HG02623 (cell line): ENCODE data around the gene ZNF672.
A peak's percentile ranks its signal among the peaks of the same experiment; 100 is the strongest.
"Not testable (repeated sequence)": the region's sequence is repeated elsewhere in the genome, so short reads cannot be mapped to it uniquely, and the experiment has no call there.

Experiments used
- ATAC-seq: cut with Tn5 transposase; IDR thresholded peaks from one replicate; pipeline ENCODE4 v1.9.1; 2021; ENCODE audit warnings: moderate library complexity; ENCODE audit not compliant: unreplicated experiment

The ZNF672 gene

DNA sequence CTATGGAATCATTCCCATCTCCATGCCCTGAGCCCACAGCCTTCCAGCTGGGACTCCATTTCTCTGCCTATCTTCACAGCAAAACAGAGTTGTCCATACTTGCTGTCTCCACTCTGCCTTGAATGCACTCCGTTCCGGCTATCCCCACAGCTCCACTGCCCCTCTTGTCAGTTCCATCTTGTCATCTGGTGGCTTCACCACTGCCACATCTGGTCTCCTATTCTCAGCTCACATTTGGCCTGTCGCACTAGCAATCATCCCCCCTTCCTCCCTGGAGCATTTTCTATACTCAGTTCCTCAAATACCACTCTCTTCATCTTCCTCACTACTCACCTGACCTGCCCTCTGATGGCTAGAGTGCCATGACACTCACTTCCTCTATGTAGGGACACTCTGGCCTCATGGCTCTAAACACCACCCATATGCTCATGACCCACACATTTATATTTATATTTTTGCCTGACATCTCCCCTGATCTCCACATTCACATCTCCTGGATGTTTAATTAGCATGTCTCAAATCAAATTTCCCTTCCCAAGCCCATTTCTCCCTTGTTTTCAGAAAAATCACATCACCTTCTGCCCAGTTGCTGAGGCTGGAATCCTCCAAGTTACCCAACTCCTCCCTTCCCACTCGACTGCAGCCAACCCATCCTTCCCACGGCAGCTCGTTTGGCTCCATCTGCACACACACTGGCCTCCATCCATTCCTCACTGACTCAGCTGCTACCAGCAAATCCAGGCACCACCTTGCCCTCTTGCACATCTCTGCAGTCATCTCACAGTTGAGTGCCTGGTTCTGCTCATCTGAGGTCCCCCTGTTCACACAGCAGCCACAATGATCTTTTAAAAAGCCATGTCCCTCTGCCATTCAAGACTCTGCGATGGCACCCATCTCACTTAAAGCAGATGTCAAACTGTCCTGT, 14.7 kb downstream of the ZNF672 start:
- no peak for ATAC-seq

DNA sequence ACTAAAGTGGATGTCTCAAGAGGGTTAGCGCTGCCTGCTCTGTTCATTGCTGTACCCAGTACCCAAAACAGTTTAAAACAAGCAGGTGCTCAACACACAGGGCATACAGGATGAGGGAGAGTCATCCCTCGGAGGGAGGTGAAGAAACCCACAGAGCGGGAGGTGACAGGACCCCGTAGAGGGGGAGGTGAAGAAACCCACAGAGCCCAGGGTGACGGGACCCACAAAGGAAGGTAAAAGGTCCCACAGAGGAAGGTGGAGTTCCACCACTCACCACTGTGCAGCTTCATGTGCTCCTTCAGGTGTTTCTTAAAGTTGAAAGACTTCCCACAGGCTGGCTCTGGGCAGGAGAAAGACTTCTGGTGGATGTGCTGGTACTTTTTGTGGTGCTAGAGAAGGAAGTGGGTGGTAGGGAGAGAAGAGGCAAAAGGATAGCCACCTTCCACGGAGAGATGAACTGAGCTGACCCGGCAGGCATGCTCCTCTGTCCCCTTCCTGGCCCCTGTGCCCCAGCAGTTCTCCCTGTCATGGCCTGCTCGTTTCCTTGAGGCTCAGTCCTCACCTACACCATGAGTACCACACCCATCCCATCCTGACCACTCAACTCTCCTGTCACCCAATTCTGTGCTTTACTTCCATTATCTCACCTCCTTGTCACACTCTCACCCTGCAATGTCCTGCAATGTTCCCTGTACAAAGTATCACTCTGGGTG, 15.8 kb downstream of the ZNF672 start:
- ATAC-seq = no peak

DNA sequence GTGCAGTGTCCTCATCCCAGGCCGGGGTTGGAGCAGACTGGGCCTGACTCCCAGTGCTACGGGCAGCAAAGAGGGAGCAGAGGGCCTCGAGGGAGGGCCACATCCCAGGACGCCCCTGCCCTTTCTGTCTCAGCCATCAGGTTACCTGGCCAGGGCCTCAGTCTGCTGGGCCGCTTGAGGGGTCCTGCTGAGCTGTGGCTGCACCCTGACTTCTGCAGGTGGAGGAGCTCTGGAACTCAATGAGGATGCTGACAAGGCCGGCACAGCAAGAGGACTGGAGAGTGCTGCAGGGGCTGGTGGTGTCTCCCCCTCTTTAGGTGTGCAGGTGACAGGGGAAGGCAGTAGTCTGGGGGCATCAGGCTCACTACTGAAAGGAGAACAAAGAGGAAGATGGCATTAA, 17.6 kb downstream of the ZNF672 start:
- no peak for ATAC-seq

DNA sequence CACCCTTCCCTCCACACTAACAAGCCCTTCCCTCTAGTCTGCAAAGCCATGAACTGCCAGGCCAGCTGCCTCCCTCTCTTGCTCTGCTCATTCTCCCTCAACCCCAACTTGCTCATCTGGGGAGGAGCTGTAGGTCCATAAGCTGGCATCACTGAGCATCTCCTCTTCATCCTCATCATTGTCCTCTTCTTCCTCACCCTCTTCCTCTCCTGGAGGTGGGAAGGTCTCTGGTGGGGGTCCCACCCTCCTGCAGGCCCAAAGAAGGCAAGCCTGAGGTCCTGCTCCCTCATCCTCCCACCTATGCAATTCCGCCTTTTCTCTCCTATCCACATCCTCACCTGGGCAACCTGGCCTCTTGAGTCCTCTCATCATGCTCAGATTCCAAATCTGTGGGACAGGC, 18.2 kb downstream of the ZNF672 start:
- ATAC-seq = no peak

DNA sequence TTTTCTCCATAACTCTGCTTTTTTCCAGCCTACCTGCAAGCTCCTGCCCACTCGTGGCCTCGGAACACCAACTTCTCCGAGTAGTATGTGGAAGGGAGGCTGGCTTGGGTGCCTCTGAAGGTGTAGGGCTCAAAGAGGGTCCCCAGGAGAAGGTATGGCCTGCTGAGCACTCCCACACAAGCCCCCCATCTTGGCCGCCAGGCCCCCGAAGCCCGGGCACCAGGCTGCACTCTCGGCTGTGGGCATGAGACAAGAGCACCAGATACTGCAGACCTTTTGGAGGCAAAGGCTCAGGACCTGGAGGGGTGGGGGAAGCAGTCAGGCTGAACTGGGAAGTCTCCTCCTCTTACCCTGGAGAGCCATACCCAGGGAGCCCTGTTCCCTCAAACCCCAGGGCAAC, 19.2 kb downstream of the ZNF672 start:
- no peak for ATAC-seq

DNA sequence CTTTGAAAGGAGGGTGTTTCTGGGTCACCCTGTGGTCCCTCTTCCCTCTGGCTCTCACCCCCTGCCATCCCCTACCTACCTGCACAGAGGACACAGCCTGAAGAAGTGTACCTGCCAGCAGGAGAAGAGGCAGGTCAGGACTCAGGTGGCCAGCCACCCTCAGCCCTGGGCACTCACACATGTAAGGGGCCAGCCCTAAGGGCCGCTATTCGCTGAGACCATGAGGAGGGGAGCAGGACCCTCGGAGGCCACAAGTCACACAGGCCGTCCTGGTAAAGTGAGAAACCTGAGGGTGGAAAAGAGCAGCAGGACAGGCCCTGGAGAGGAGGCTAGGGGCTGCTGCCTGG, 19.7 kb downstream of the ZNF672 start:
- no peak for ATAC-seq

DNA sequence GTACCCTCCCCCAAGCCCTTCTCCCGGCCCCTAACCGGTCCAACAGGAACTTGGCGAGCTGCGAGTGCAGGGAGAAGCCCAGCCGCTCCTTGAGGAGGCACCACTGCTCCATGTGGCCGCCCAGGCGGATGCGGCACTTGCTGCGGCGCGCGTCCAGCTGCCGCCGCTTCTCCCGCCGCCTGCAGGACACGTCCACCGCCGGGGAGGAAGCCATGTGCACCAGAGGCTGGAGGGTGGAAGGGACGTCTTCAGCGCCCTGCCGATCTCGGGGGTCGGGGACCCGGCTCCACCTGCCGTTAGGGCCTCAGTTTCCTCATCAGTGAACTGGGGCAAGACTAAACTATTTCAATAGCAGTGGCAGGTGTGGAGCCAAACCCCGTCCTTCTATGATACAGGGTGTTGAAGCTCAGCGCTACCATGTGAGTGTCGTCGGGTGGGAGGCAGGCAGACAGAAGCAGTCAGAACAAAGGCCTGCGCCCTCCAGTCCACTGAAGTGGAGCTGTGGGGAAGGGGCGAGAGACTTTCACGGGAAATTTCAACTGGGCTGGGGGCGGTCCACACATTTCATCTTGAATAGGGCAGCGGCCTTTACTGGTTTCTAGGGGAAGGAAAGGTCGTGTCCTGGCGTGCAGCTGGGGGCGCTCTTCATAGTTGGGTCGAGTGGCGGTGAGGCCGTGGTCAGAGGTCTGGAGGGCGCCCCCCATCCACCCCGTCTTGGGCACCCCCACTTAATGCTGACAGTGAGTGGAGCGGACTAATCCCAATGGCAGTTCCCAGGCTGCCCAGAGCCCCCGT, 20.3 kb downstream of the ZNF672 start:
- ATAC-seq = peak; percentile 29

DNA sequence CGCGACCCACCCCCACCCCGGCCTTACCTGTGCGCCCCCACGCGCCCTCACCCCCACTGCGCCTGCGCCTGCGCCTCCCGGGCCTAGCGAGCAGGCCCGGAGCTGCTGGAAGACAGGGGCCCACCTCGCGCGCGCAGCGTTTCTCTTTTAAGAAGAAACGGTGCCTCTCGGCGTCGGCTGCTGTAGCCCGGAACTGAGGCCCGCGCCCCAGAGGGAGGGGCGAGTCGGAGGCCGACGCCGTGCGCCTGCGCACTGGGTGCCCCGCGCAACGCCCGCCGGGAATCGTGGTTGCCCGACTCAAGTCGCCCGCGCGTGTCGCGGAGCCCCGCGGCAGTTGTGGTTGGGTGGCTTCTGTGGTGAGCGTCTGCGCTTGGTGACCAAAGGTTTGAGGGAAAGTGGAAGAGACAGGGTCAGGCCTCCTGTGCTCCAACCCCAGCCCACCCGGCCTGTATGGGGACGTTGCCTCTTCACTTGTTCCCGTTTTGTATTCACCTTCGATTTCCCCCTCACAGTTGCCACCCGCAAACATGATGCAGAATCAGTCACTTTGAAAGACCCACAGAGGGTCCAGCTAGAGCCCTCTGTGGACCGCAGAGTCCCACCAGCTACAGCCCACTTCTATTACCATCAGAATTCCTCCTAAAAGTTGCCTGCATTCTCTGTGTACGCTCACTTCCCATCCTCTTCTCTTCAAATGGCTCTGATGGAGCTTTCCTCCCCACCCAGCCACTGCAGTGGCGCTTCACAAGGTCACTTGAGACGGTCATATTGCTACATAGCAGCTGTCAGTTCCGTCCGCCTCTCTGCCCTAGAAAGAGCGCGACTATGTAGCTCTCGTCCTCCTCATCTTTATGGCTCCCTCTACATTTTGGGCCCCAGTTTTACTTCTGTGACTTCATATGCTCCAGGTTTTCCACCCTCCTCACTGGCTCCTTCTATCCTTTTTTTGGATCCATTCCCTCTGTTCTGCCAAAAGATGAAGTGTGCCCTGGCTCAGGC, 21.2 kb downstream of the ZNF672 start, which contains the start of gene ZNF692:
Gene ZNF692 (minus strand): TSS at position 195 of the 999 bp plus-strand sequence. CDS start 776 bp downstream, outside the sequence.
- ATAC-seq = peak; percentile 76

DNA sequence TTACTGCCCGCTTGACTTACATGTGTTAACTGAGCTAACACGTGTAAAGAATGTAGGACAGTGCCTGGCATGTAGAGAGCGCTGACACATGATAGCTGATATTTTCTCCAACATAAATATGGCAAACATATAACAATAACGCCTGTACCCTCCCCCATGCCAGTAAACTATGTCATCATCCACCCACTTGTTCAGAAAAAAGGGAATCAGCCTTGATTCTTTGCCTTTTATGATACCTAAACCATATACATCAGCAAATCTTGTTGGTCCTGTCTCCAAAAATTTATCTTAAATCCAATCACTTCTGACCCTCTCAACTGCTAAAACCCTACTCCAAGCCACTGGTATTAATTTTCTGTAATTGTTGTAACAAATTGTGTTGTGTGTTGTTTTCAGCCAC, 22.0 kb downstream of the ZNF672 start:
- no peak for ATAC-seq

DNA sequence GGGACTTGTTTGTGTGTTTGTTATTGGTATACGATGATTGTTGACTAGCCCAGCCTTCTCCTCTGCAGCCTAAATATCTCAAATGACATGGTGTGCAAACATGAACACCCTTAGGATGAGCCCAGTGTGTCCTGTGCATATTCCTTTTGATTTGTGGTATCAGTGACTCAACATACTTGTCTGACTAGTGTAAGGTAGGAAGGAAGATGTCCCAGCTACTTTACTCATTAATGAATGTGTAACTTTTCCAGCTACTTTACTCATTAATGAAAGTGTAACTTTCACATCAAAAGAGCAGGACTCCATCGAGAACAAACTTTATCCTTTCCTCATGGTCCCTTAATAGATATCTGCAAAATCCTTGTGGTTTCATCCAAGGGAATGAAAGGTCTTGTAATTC, 23.6 kb downstream of the ZNF672 start:
- ATAC-seq = no peak

DNA sequence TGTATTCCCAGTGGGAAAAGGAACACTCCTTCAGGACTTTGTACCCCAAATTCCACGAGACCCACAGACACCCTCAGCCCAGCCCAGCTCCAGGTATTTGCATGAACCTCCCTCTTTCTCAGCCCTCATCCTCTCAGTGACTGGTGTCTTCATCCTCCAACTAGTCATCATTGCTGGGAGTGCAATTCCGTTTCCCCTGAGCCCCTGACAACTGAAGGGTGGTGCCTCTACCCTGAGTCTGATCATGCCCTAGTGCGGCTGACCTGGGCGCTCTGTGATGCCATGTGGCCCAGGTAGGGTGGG, 24.6 kb downstream of the ZNF672 start:
- peak; percentile 1 for ATAC-seq

DNA sequence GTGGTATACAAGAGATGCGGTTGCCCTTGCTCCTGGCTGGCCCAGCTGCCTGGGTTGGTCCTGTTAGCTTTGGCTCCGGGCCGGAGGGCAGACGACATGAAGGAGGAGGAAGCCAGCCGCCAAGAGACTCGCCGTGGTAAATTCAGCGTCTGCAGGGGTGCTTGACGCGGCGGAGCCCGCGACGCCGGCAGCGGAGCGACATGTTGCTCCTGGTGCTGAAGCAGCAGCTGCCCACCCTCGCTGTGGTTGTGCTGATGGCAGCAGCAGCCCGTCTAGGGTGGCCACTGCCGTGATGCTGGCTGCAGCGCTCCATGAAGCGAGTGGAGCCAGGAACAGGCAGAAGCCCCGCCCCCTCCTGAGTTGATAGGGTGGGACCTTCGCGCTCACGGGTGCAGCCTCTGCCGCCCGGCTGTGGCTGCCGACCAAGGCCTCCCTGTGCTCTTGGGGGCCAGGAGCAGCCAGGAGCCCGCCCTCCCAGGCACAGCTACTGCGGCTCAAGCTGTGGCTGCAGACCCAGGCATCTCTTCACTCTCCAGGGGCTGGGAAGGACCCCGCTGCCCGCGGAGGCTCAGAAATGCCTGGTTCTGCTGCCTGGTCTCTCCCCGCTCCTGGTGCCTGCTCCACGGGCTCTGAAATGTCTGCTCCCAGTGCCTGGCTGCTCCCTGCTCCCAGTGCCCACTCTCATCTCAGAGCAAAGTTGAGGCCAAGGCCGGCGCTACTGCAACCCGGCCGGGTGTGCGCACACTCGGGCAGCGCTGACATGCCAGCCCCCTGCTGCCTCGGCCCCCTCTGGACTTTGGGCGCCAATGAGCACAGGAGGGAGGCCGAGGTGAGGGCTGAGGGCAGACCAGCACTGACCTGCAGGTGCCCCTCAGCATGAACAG, 25.2 kb downstream of the ZNF672 start:
- peak; percentile 60 for ATAC-seq

DNA sequence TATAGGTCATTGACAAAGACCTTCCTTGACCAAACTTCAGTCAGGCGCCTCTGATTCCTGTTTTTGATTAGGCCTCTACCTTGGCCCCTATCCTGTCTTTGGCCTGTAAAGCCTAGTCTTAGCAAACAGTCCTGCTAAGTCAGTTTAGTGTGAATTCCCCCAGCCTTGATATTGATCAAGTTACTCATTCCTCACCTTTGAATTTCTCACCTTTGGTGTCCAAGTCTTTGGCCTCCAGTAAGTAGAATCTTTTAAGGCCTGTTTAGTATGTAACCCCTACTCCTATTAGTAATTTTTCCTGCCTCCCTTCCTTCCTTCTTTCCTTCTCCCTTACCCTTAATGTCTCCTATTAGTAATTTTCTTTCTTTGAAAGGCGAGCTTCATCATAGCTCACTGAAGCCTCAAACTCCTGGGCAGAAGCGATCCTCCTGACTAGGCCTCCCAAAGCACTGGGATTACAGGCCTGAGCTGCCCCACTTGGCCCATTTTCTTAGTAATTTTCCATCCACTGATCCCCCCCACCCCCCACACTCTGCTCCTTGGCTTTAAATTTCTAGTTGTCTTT, 33.9 kb downstream of the ZNF672 start:
- no peak for ATAC-seq

DNA sequence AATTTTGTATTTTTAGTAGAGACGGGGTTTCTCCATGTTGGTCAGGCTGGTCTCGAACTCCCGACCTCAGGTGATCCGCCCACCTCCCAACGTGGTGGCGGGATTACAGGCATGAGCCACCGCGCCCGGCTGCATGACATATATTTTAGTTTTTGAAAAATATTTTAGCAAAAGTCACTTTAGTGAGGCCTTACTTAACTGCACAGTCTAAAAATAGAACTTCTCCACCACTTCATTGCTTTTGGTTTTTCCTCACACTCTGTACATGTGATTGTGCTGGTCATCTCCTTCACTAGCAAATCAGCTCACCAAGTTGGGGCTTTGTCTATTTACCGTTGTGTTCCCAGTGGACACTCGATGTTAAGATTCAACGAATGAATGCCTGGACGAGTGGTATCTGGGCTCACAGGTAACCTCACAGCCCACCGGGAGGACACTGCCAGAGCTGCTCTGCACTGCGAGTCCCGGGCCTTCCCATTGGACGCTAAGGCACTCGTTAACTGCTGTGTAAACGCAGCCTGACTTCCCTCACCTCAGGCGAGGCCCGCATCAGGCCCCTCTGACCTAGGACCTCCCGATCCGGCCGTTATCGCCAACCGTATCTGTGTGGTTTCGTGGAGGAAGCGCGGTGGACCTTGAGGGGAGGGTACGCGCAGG, 34.9 kb downstream of the ZNF672 start:
- ATAC-seq = peak; percentile 30

DNA sequence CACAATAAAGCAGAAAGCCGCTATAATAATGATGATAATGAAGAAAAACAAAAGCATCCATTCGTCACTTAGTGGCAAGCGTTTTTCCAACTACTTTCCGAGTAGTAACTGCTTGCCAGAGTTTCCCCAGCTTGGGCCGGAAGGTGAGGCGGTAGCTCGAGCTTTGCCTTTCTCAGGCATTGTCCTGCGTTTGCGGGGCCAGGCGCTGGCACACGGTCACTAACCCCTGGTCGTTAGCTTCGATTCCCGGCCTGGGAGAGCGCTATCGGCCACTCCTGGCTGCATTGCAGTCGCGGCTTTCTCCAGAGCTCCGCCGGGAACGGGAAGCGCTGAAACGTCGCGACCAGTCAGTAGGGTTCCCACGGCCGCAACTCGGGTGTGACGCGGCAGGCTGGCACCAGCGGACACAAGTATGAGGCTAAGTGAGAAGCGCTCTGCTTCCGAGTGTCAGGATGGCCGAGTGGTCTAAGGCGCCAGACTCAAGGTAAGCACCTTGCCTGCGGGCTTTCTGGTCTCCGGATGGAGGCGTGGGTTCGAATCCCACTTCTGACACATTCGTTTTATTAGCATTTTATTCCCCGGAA, 35.5 kb downstream of the ZNF672 start:
- ATAC-seq = peak; percentile 74

DNA sequence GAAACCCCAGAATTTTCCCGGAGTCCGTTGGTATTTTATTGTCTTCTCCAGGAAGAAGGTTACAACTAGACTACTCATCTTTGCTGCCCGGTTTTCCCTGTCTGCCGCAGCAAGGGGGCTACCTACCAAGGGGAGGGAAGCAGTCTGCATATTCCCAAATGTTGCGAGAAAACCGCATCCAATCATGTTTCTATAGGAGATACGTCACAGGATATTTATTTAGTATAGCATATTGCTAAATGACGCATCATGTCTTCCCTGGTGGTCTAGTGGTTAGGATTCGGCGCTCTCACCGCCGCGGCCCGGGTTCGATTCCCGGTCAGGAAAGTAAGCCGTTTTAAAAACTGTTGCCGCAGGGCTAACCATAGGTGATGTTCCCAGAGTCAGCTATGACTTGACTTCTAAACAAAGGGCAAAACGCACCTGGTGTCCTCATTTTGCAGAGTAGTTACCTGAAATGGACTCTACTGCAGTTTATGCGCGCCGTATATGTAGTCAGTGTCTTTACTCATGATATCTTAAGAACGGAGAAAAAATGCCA, 36.0 kb downstream of the ZNF672 start:
- peak; percentile 47 for ATAC-seq

DNA sequence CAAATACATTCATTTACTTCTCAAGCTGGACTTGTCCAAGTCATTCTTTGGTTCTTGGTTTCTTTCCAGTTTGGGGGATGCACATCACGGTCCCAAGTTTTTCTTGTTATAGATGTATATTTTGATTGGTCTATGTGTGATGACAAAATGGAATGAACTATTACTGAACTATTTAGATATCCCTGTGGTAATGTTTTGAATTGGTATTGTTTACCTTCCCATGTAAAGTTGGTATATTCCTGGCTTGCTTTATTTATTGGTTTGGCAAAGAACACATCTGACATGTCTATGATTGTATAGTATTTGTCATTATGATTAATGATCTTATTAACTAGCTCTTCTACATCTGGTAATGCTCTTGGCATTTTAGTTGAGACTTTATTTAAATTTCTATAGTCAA, 43.2 kb downstream of the ZNF672 start:
- ATAC-seq = no peak

DNA sequence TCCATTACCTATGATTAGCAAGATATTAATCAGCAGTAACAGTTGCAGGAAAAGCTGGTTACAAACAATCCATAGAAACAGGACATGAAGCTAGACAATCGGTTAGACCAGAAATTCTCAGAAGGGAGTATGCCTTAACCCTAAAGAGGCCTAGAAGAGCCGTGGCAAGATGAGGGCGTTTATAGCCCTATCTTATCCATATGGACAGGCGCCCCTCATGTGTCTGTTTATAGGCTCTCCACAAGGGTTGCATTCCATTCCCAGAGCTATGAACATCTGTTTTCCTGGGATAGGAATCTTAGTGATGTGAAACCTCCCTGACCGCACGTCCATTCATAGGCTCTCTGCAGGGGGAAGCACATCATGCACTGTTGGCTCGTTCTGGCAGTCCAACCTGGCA, 44.4 kb downstream of the ZNF672 start:
- not testable (repeated sequence) for ATAC-seq
